Activated T-cell treated with anti-CD3 and anti-CD28 coated beads for 4 hours (primary cell): ENCODE measurements around the gene CADM3.

Experiments
- DNase-seq: peaks from one replicate; pipeline ENCODE4 v3.0.0-alpha.2; 2020

Gene CADM3

GRCh38 chr1:159207080-159207479, 35.7 kb downstream of the CADM3 start:
- no peak for DNase-seq

- no peak for DNase-seq
These were observed 36.4 kb downstream of the CADM3 start for GRCh38 chr1:159207774-159208173.

- no peak for DNase-seq
These were observed 36.9 kb downstream of the CADM3 start for GRCh38 chr1:159208175-159208825.

- no peak for DNase-seq
These were observed 37.6 kb downstream of the CADM3 start for GRCh38 chr1:159209061-159209460.

GRCh38 chr1:159211331-159212136, 40.1 kb downstream of the CADM3 start:
- DNase-seq, result peak; percentile 25

GRCh38 chr1:159212596-159212995, 41.2 kb downstream of the CADM3 start:
- no peak for DNase-seq

GRCh38 chr1:159214149-159214760, 42.8 kb downstream of the CADM3 start:
- peak; percentile 10 for DNase-seq

GRCh38 chr1:159218649-159219636, 47.5 kb downstream of the CADM3 start:
- no peak for DNase-seq

GRCh38 chr1:159222075-159222865, 50.9 kb downstream of the CADM3 start:
- DNase-seq, result no peak

- no peak for DNase-seq
These were observed 51.6 kb downstream of the CADM3 start for GRCh38 chr1:159223004-159223403.

GRCh38 chr1:159228554-159228953, 57.1 kb downstream of the CADM3 start:
- no peak for DNase-seq

GRCh38 chr1:159229260-159229885, 58.0 kb downstream of the CADM3 start:
- no peak for DNase-seq

- DNase-seq, result no peak
These were observed 58.5 kb downstream of the CADM3 start for GRCh38 chr1:159229896-159230295.

GRCh38 chr1:159239551-159240220, 68.3 kb downstream of the CADM3 start:
- no peak for DNase-seq

- no peak for DNase-seq
These were observed 75.9 kb downstream of the CADM3 start for GRCh38 chr1:159247266-159247665.

- DNase-seq, result no peak
These were observed 76.9 kb downstream of the CADM3 start for GRCh38 chr1:159248311-159248710.

- no peak for DNase-seq
These were observed 79.3 kb downstream of the CADM3 start for GRCh38 chr1:159250638-159251216.
